CD14-positive monocyte (primary cell): Measurements from ENCODE around the gene TLR6. TPM values are rescaled to one million over a fixed set of nuclear protein-coding genes. Genes with fewer than 3 reads are reported as not detected.

ENCODE experiments used
- DNase-seq, 3 donors: peaks; one replicate each; pipeline ENCODE4 v3.0.0-alpha.2; 2011 to 2022
- H2AFZ ChIP-seq: 2 replicates; pipeline ENCODE4 v1.6.0; 2012; ENCODE audit warnings: mild to moderate bottlenecking, low read depth, low read length, inconsistent platforms; ENCODE audit not compliant: insufficient read depth, poor library complexity, severe bottlenecking
- H3K27ac ChIP-seq, 2 donors: 1 replicate in 1 of 2; 2 replicates in 1 of 2; pipeline ENCODE4 v1.5.1; 2012 to 2013; ENCODE audit warnings: low read length in 2 of 2, control low read depth in 1 of 2, inconsistent platforms in 1 of 2, low read depth in 1 of 2, mild to moderate bottlenecking in 1 of 2
- H3K27me3 ChIP-seq, 2 donors: one replicate each; pipeline versions ENCODE4 v1.6.0 to v1.6.1; 2011 to 2013; ENCODE audit warnings: low read length in 2 of 2; ENCODE audit not compliant: control insufficient read depth in 2 of 2, insufficient read depth in 2 of 2
- H3K36me3 ChIP-seq, 2 donors: replicated peaks in 1 of 2; 1 replicate in 1 of 2; 2 replicates in 1 of 2; pipeline versions ENCODE4 v1.5.1 to v1.6.1; 2012 to 2013; ENCODE audit warnings: low read length in 2 of 2, control low read depth in 1 of 2, inconsistent platforms in 1 of 2, mild to moderate bottlenecking in 1 of 2; ENCODE audit not compliant: insufficient read depth in 2 of 2, control insufficient read depth in 1 of 2
- H3K4me1 ChIP-seq, 2 donors: 1 replicate in 1 of 2; 2 replicates in 1 of 2; pipeline versions ENCODE4 v1.5.1 to v1.6.1; 2012 to 2013; ENCODE audit warnings: low read length in 2 of 2, control low read depth in 1 of 2, inconsistent platforms in 1 of 2, mild to moderate bottlenecking in 1 of 2, moderate library complexity in 1 of 2; ENCODE audit not compliant: insufficient read depth in 2 of 2, control insufficient read depth in 1 of 2
- H3K4me2 ChIP-seq: replicated peaks from 2 replicates; pipeline ENCODE3; 2012; ENCODE audit warnings: low read length, moderate library complexity, mild to moderate bottlenecking; ENCODE audit not compliant: poor library complexity, severe bottlenecking; ENCODE audit errors: extremely low read depth
- H3K4me3 ChIP-seq, 3 experiments: fragments of 200-600 bp in 1 of 3; sonication (generic) in 1 of 3; replicated peaks in 1 of 3; 1 replicate in 2 of 3; 2 replicates in 1 of 3; pipeline ENCODE4 v1.5.1; 2011 to 2013; ENCODE audit warnings: low read length in 3 of 3, mild to moderate bottlenecking in 3 of 3, control low read depth in 2 of 3, low read depth in 2 of 3, inconsistent platforms in 1 of 3, moderate library complexity in 1 of 3
- H3K79me2 ChIP-seq: 2 replicates; pipeline ENCODE4 v1.6.0; 2012; ENCODE audit warnings: mild to moderate bottlenecking, control low read depth, inconsistent platforms, low read length, moderate library complexity; ENCODE audit not compliant: insufficient read depth
- H3K9ac ChIP-seq: 2 replicates; pipeline ENCODE4 v1.6.0; 2017; ENCODE audit warnings: low read length, mild to moderate bottlenecking; ENCODE audit not compliant: insufficient read depth, poor library complexity, severe bottlenecking
- H3K9me3 ChIP-seq, 2 donors: replicated peaks in 1 of 2; 1 replicate in 1 of 2; 2 replicates in 1 of 2; pipeline versions ENCODE4 v1.5.1 to v1.6.1; 2012 to 2013; ENCODE audit warnings: low read length in 2 of 2, control low read depth in 1 of 2; ENCODE audit not compliant: control insufficient read depth in 1 of 2, insufficient read depth in 1 of 2
- H4K20me1 ChIP-seq: 2 replicates; pipeline ENCODE4 v1.6.0; 2012; ENCODE audit warnings: mild to moderate bottlenecking, low read length, control low read depth, moderate library complexity; ENCODE audit not compliant: insufficient read depth
- H3K27ac Mint-ChIP-seq, 7 donors: one replicate each; pipeline ENCODE4 v1.8.0; 2020; ENCODE audit warnings: mild to moderate bottlenecking in 7 of 7, mixed read lengths in 7 of 7, moderate library complexity in 6 of 7, inconsistent platforms in 2 of 7
- H3K27me3 Mint-ChIP-seq, 3 donors: one replicate each; pipeline ENCODE4 v1.8.0; 2021 to 2022; ENCODE audit warnings: low read depth in 3 of 3, mild to moderate bottlenecking in 3 of 3, mixed read lengths in 3 of 3, moderate library complexity in 3 of 3, inconsistent platforms in 1 of 3
- H3K36me3 Mint-ChIP-seq, 2 donors: one replicate each; pipeline ENCODE4 v1.8.0; 2020; ENCODE audit warnings: mixed read lengths in 2 of 2, inconsistent platforms in 1 of 2, mild to moderate bottlenecking in 1 of 2
- H3K4me1 Mint-ChIP-seq: one replicate; pipeline ENCODE4 v1.8.0; 2020; ENCODE audit warnings: mild to moderate bottlenecking, mixed read lengths
- H3K4me3 Mint-ChIP-seq, 2 donors: one replicate each; pipeline ENCODE4 v1.8.0; 2020; ENCODE audit warnings: mild to moderate bottlenecking in 2 of 2, mixed read lengths in 2 of 2, moderate library complexity in 1 of 2
- H3K9me3 Mint-ChIP-seq, 7 donors: one replicate each; pipeline ENCODE4 v1.8.0; 2020 to 2022; ENCODE audit warnings: mixed read lengths in 7 of 7, mild to moderate bottlenecking in 6 of 7, moderate library complexity in 6 of 7, inconsistent platforms in 2 of 7
- CTCF ChIP-seq: fragments of 200-600 bp; IDR thresholded peaks from one replicate; pipeline ENCODE4 v1.8.0; 2022; ENCODE audit warnings: antibody characterized with exemption, mild to moderate bottlenecking
- WGBS: methylation state at CpG from one replicate; pipeline ENCODE4 v1.1.5; 2013; ENCODE audit warnings: missing lambda C conversion rate; ENCODE audit not compliant: insufficient coverage; 5-methylcytosine and 5-hydroxymethylcytosine counted together
- intact Hi-C, 2 donors: fragments of 100-400 bp; cut with micrococcal nuclease; formaldehyde crosslinking; loops; one replicate each; pipeline versions ENCODE4 v1.15.0 to v1.15.1; 2023
- polyA plus RNA-seq, 3 donors: library from polyadenylated mRNA; depleted of rRNA in 1 of 3; unstranded in 2 of 3; stranded (reverse) in 1 of 3; fragments of 300-500 nt in 2 of 3; fragments of >200 nt in 1 of 3; fragmentation: Illumina TruSeq in 2 of 3; gene quantifications; 1 replicate in 2 of 3; 2 replicates in 1 of 3; pipeline ENCODE4 v1.2.3, GENCODE V29; 2012 to 2021

TLR6 gene
- polyA plus RNA-seq, 3 donors: 7.7 to 12.7 (median 11.5) TPM

- 100% methylated on average over 3 of the region's 3 CpGs for WGBS
- H3K4me1 Mint-ChIP-seq: no peaks in the 10 kb centered on the region
- Histone ChIP-seq H3K9ac (no peak overlapping the region), H3K27ac (no peak overlapping the region), H3K79me2 (no peaks in the 10 kb centered on the region), H3K9me3 (no peaks in the 10 kb centered on the region), H4K20me1 (no peaks in the 10 kb centered on the region), H3K27me3 (no peaks in the 10 kb centered on the region), H3K36me3 (peaks cover 33 to 70% of the 10 kb centered on the region in 2 donors), H2AFZ (no peak overlapping the region), H3K4me2 (no peak overlapping the region), H3K4me1 (no peaks in the 10 kb centered on the region), H3K4me3 (no peak overlapping the region)
- H3K4me3 Mint-ChIP-seq: no peak overlapping the region
- TF ChIP-seq CTCF: no peak
- no peaks in the 10 kb centered on the region for H3K27me3 Mint-ChIP-seq
- H3K36me3 Mint-ChIP-seq: peaks cover 43 to 46% of the 10 kb centered on the region in 2 donors
- intact Hi-C loops: loop anchor here in 1 of 2 donors (5.0 kb wide), 1 partner anchor 233 kb away; no protein-coding TSS in a partner anchor
- DNase-seq: no peak
- no peak overlapping the region for H3K27ac Mint-ChIP-seq
- no peaks in the 10 kb centered on the region for H3K9me3 Mint-ChIP-seq
Measured at GRCh38 chr4:38904682-38905081, 48.1 kb upstream of the TLR6 start.

- no peaks in the 10 kb centered on the region for H3K9me3 Mint-ChIP-seq
- H3K27me3 Mint-ChIP-seq: no peaks in the 10 kb centered on the region
- no peaks in the 10 kb centered on the region for H3K27me3 ChIP-seq
- H2AFZ ChIP-seq: no peak overlapping the region
- no peak overlapping the region for H3K9ac ChIP-seq
- no peak overlapping the region for H3K27ac ChIP-seq
- H3K27ac Mint-ChIP-seq: peak overlapping the region in 1 of 7 donors; percentile 40
- peaks cover 29 to 67% of the 10 kb centered on the region in 2 donors for H3K36me3 ChIP-seq
- no peaks in the 10 kb centered on the region for H3K9me3 ChIP-seq
- no peaks in the 10 kb centered on the region for H3K4me1 Mint-ChIP-seq
- DNase-seq: no peak
- TF ChIP-seq CTCF: no peak
- H3K4me2 ChIP-seq: no peak overlapping the region
- intact Hi-C loops: loop anchor here in 1 of 2 donors (5.0 kb wide), 1 partner anchor 233 kb away; no protein-coding TSS in a partner anchor
- no peaks in the 10 kb centered on the region for H4K20me1 ChIP-seq
- H3K4me3 ChIP-seq: no peak overlapping the region
- no peak overlapping the region for H3K4me3 Mint-ChIP-seq
- H3K36me3 Mint-ChIP-seq: peaks cover 38 to 40% of the 10 kb centered on the region in 2 donors
- WGBS: 100% methylated on average over 1 of the region's 10 CpGs
- H3K79me2 ChIP-seq: no peaks in the 10 kb centered on the region
- no peaks in the 10 kb centered on the region for H3K4me1 ChIP-seq
Measured at GRCh38 chr4:38904090-38904666, 47.6 kb upstream of the TLR6 start.
